Measurements from ENCODE around the gene HOXD3.

HOXD3 gene

GRCh38 chr2:176111309-176111663, 45.8 kb upstream of the HOXD3 start:
- TF ChIP-seq, protein P1, sequence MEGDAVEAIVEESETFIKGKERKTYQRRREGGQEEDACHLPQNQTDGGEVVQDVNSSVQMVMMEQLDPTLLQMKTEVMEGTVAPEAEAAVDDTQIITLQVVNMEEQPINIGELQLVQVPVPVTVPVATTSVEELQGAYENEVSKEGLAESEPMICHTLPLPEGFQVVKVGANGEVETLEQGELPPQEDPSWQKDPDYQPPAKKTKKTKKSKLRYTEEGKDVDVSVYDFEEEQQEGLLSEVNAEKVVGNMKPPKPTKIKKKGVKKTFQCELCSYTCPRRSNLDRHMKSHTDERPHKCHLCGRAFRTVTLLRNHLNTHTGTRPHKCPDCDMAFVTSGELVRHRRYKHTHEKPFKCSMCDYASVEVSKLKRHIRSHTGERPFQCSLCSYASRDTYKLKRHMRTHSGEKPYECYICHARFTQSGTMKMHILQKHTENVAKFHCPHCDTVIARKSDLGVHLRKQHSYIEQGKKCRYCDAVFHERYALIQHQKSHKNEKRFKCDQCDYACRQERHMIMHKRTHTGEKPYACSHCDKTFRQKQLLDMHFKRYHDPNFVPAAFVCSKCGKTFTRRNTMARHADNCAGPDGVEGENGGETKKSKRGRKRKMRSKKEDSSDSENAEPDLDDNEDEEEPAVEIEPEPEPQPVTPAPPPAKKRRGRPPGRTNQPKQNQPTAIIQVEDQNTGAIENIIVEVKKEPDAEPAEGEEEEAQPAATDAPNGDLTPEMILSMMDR (IDR thresholded peaks at IDR 0.05; ENCODE audit: low read depth, low read length): peak; percentile 78
- no peaks in the 10 kb centered on the region for H3K9me3 ChIP-seq
- H3K27me3 ChIP-seq: peaks cover 49% of the 10 kb centered on the region
- H3K4me3 ChIP-seq (ENCODE audit: low read depth, low read length): peak overlapping the region; percentile 31
- no peaks in the 10 kb centered on the region for H3K4me1 ChIP-seq
- peak; percentile 66 for DNase-seq
- H3K36me3 ChIP-seq: no peaks in the 10 kb centered on the region; the same call in 1 of the 2 replicates

- no peak for DNase-seq
- no peaks in the 10 kb centered on the region; the same call in 1 of the 2 replicates for H3K36me3 ChIP-seq
- H3K9me3 ChIP-seq: no peaks in the 10 kb centered on the region
- 0 out of 2 replicates have a peak, but pooled peaks cover 3% of the 10 kb centered on the region for H3K4me1 ChIP-seq
- H3K4me3 ChIP-seq (ENCODE audit: low read depth, low read length): peak overlapping the region; percentile 31
- TF ChIP-seq, protein P1 (IDR thresholded peaks at IDR 0.05; ENCODE audit: low read depth, low read length): no peak
- H3K27me3 ChIP-seq: peaks cover 43% of the 10 kb centered on the region
Observed at GRCh38 chr2:176111846-176112374, 45.2 kb upstream of the HOXD3 start.

GRCh38 chr2:176112375-176113302, 44.5 kb upstream of the HOXD3 start:
- DNase-seq: no peak
- Histone ChIP-seq H3K36me3 (no peaks in the 10 kb centered on the region; the same call in 1 of the 2 replicates), H3K4me1 (0 out of 2 replicates have a peak, but pooled peaks cover 3% of the 10 kb centered on the region), H3K9me3 (no peaks in the 10 kb centered on the region), H3K27me3 (peaks cover 43% of the 10 kb centered on the region), H3K4me3 (ENCODE audit: low read depth, low read length) (no peak overlapping the region)
- TF ChIP-seq, protein P1 (IDR thresholded peaks at IDR 0.05; ENCODE audit: low read depth, low read length): no peak

- no peak for DNase-seq
Observed at GRCh38 chr2:176114120-176114929, 42.8 kb upstream of the HOXD3 start.

GRCh38 chr2:176114930-176115625, 42.0 kb upstream of the HOXD3 start:
- H3K9me3 ChIP-seq: no peaks in the 10 kb centered on the region
- H3K27me3 ChIP-seq: peaks cover 24% of the 10 kb centered on the region
- no peak overlapping the region for H3K4me3 ChIP-seq (ENCODE audit: low read depth, low read length)
- no peaks in the 10 kb centered on the region; the same call in 1 of the 2 replicates for H3K36me3 ChIP-seq
- DNase-seq: no peak
- TF ChIP-seq, protein P1 (IDR thresholded peaks at IDR 0.05; ENCODE audit: low read depth, low read length): no peak
- 0 out of 2 replicates have a peak, but pooled peaks cover 3% of the 10 kb centered on the region for H3K4me1 ChIP-seq

More at GRCh38 chr2:176114120-176114929, 42.8 kb upstream of the HOXD3 start:
- Histone ChIP-seq H3K4me3 (ENCODE audit: low read depth, low read length) (no peak overlapping the region), H3K27me3 (peaks cover 31% of the 10 kb centered on the region), H3K9me3 (no peaks in the 10 kb centered on the region), H3K4me1 (0 out of 2 replicates have a peak, but pooled peaks cover 3% of the 10 kb centered on the region), H3K36me3 (no peaks in the 10 kb centered on the region; the same call in 1 of the 2 replicates)
- TF ChIP-seq, protein P1 (IDR thresholded peaks at IDR 0.05; ENCODE audit: low read depth, low read length): no peak
